ENCODE measurements around the gene FAM236A. TPM values are rescaled to one million over a fixed set of nuclear protein-coding genes. Genes with fewer than 3 reads are reported as not detected.
"Not testable (repeated sequence)": the region's sequence is repeated elsewhere in the genome, so short reads cannot be mapped to it uniquely, and the experiment has no call there.

The FAM236A gene
- total and polyA plus RNA-seq, 9 of the 15 experiments (the other 6 are each of a cell fraction or from before 2014, with no cell fraction given), result not detected

DNA sequence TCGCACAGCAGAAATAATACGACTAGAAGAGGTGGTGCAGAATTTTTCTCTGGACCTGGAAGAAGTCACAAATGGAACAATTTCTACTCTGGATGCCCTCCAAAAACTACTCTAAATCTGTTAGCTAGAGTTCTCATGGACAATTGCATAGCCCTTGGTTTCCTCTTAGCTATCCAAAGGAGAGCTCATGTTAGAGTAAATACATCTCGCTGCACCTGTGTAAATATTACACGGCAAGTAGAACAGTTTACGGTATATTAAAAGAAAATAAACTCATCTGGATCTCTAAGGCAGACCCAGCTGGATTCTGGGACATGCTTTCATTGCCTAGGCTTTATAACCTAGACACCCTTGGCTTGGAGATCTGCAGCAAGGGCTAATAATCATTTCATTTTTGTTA, 33.9 kb downstream of the FAM236A start:
- H3K9ac ChIP-seq (ENCODE audit: insufficient read depth in 1 of 2, low read depth in 2 of 2, low read length in 2 of 2); H4K20me1 ChIP-seq (replicated peaks; ENCODE audit: control insufficient read depth, insufficient read depth, low read length); H3K9me1 ChIP-seq (ENCODE audit: control insufficient read depth, insufficient read depth, low read length); FAIRE-seq; intact Hi-C loops (cut with micrococcal nuclease); H3K4me2 ChIP-seq (ENCODE audit: insufficient read depth, low read length); BruUV-seq (replicated peaks); H3K9me3 ChIP-seq (replicated peaks; ENCODE audit: control insufficient read depth, insufficient read depth, low read depth, low read length); H3K36me3 ChIP-seq (ENCODE audit: control insufficient read depth, insufficient read depth, low read length); DNase-seq (ENCODE audit: extremely low read depth in 1 of 4, low spot score in 3 of 4); H2AFZ ChIP-seq (ENCODE audit: low read depth, low read length); H3K27ac ChIP-seq (ENCODE audit: extremely low read depth, low read depth, low read length); H3K4me3 ChIP-seq; H3K27me3 ChIP-seq (ENCODE audit: control insufficient read depth in 2 of 2, insufficient read depth in 2 of 2, low read length in 2 of 2); POLR2A ChIA-PET; CTCF ChIA-PET (ENCODE audit: low intra/inter-chr PET ratio); ATAC-seq; H3K4me1 ChIP-seq (replicated peaks in 1 of 2; ENCODE audit: control insufficient read depth in 2 of 2, insufficient read depth in 2 of 2, low read length in 2 of 2); H3K79me2 ChIP-seq (ENCODE audit: control insufficient read depth, insufficient read depth, low read length): not testable (repeated sequence)
- in situ Hi-C loops (cut with MboI), result loop anchor here (25.0 kb wide), 1 partner anchor 235 kb away; no protein-coding TSS in a partner anchor
- WGBS (ENCODE audit: insufficient coverage, low coverage, missing lambda C conversion rate), result no CpG with 5 or more reads among the region's 5 CpGs

DNA sequence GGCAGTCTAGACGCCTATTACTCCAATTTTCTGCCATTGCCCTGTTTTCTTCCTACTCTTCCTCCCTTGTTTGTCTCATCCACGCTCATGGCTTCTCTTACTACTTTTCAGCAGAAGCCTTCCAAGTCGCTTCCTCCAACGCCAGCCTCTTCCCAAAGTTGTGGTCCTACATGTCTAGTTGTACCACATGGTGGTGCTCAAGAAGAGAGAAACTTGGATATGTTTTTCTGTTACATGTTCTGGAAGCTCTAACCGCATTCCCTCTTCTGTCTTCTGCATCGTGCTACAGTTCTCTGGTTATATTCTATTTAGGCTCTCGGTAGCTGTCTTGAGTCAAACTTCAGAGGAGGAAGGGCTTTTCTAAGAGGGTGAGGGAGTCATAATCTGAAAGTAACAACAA, 36.9 kb downstream of the FAM236A start:
- H2AFZ ChIP-seq (ENCODE audit: low read depth, low read length); H3K4me3 ChIP-seq; H3K36me3 ChIP-seq (ENCODE audit: control insufficient read depth, insufficient read depth, low read length); H3K9me1 ChIP-seq (ENCODE audit: control insufficient read depth, insufficient read depth, low read length); BruUV-seq (replicated peaks); H3K9ac ChIP-seq (ENCODE audit: insufficient read depth in 1 of 2, low read depth in 2 of 2, low read length in 2 of 2); POLR2A ChIA-PET; H3K27me3 ChIP-seq (ENCODE audit: control insufficient read depth in 2 of 2, insufficient read depth in 2 of 2, low read length in 2 of 2); H3K27ac ChIP-seq (ENCODE audit: extremely low read depth, low read depth, low read length); H3K9me3 ChIP-seq (replicated peaks; ENCODE audit: control insufficient read depth, insufficient read depth, low read depth, low read length); H3K4me1 ChIP-seq (replicated peaks in 1 of 2; ENCODE audit: control insufficient read depth in 2 of 2, insufficient read depth in 2 of 2, low read length in 2 of 2); H4K20me1 ChIP-seq (replicated peaks; ENCODE audit: control insufficient read depth, insufficient read depth, low read length); CTCF ChIA-PET (ENCODE audit: low intra/inter-chr PET ratio); H3K79me2 ChIP-seq (ENCODE audit: control insufficient read depth, insufficient read depth, low read length); H3K4me2 ChIP-seq (ENCODE audit: insufficient read depth, low read length); DNase-seq (ENCODE audit: extremely low read depth in 1 of 4, low spot score in 3 of 4); ATAC-seq; intact Hi-C loops (cut with micrococcal nuclease): not testable (repeated sequence)
- WGBS (ENCODE audit: insufficient coverage, low coverage, missing lambda C conversion rate), result no CpG with 5 or more reads among the region's 7 CpGs
- in situ Hi-C loops (cut with MboI), result loop anchor here (25.0 kb wide), 1 partner anchor 238 kb away; no protein-coding TSS in a partner anchor
- peak; percentile 58 for FAIRE-seq

DNA sequence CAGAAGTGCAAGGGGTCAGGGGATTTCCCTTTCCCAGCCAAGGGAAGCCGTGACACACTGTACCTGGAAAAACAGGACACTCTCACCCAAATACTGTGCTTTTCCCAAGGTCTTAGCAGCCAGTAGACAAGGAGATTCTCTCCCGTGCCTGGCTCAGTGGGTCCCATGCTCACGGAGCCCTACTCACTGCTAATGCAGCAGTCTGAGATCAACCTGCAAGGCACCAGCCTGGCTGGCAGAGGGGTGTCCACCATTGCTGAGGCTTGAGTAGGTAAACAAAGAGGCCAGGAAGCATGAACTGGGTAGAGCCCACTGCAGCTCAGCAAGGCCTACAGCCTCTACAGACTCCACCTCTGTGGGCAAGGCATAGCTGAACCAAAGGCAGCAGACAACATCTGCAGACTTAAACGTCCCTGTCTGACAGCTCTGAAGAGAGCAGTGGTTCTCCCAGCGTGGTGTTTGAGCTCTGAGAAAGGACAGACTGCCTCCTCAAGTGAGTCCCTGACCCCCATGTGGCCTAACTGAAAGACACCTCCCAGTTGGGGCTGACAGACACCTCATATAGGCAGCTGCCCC, 43.0 kb downstream of the FAM236A start:
- POLR2A ChIA-PET; ATAC-seq; H3K4me1 ChIP-seq (replicated peaks in 1 of 2; ENCODE audit: control insufficient read depth in 2 of 2, insufficient read depth in 2 of 2, low read length in 2 of 2); H2AFZ ChIP-seq (ENCODE audit: low read depth, low read length); H3K9ac ChIP-seq (ENCODE audit: insufficient read depth in 1 of 2, low read depth in 2 of 2, low read length in 2 of 2); CTCF ChIA-PET (ENCODE audit: low intra/inter-chr PET ratio); H3K79me2 ChIP-seq (ENCODE audit: control insufficient read depth, insufficient read depth, low read length); H3K27me3 ChIP-seq (ENCODE audit: control insufficient read depth in 2 of 2, insufficient read depth in 2 of 2, low read length in 2 of 2); H4K20me1 ChIP-seq (replicated peaks; ENCODE audit: control insufficient read depth, insufficient read depth, low read length); H3K36me3 ChIP-seq (ENCODE audit: control insufficient read depth, insufficient read depth, low read length); H3K4me3 ChIP-seq; H3K27ac ChIP-seq (ENCODE audit: extremely low read depth, low read depth, low read length); H3K9me1 ChIP-seq (ENCODE audit: control insufficient read depth, insufficient read depth, low read length); intact Hi-C loops (cut with micrococcal nuclease); FAIRE-seq; BruUV-seq (replicated peaks); H3K9me3 ChIP-seq (replicated peaks; ENCODE audit: control insufficient read depth, insufficient read depth, low read depth, low read length); DNase-seq (ENCODE audit: extremely low read depth in 1 of 4, low spot score in 3 of 4); H3K4me2 ChIP-seq (ENCODE audit: insufficient read depth, low read length): not testable (repeated sequence)
- WGBS (ENCODE audit: insufficient coverage, low coverage, missing lambda C conversion rate), result 0% methylated on average over 4 of the region's 5 CpGs
- in situ Hi-C loops (cut with MboI), result loop anchor here (10.0 kb wide), 1 partner anchor 94 kb away; the partner anchor contains the start of gene PABPC1L2A

Data from K562 (cell line).